ENCODE measurements around the gene TCF7L2. TPM values are rescaled to one million over a fixed set of nuclear protein-coding genes. Genes with fewer than 3 reads are reported as not detected.

Gene TCF7L2
- total RNA-seq, 2 experiments from 2014 or later: 0.45 to 1.4 TPM

DNA sequence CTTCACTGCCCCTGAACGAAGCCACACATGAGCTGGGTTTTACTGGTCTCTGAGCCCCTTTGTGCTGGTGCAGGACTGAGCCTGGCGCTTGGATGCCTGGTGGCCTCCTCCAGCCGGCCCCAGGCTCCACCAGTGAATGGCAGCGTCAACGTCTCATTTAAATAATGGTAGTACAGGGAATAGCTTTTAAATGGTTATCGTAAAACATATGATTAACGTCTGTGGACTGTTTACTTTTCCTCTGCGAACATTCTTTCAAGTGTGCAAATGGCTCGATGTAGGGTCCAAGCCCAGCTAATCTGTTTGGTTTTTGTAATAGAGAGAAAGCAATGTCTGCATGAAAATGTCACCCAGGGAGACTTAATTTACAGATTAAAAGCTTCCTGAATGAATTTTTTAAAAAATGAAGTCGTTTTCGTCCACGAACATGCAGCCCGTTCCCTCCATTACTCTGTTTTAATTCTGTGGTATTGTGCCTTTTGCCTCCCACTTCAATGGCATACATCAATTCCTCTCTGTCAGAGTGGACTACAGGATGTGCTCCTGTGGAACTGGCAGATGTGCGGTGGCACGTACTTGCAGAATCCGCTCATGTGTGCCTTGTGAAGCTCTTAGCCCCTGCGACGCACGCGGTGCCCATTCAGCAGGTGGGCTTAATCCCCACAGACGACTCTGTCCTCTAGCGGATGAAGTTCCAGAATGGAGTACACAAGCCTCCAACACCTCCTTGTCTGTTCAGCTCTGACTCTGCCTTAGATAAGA lies 192.7 kb downstream of the TCF7L2 start:
- no peaks in the 10 kb centered on the region for H3K9me3 Mint-ChIP-seq (ENCODE audit: low read depth)
- H3K4me1 Mint-ChIP-seq: no peaks in the 10 kb centered on the region
- CTCF ChIA-PET: interaction anchor here (0.6 kb wide), 1 partner anchor 13 kb away, joined by 3 read pairs; no protein-coding TSS in a partner anchor
- ATAC-seq (no peak), DNase-seq (no peak)
- no peak overlapping the region for H3K27ac Mint-ChIP-seq
- no peaks in the 10 kb centered on the region for H3K36me3 Mint-ChIP-seq
- peaks cover 4% of the 10 kb centered on the region for H3K27me3 Mint-ChIP-seq
- no peak overlapping the region for H3K4me3 Mint-ChIP-seq

DNA sequence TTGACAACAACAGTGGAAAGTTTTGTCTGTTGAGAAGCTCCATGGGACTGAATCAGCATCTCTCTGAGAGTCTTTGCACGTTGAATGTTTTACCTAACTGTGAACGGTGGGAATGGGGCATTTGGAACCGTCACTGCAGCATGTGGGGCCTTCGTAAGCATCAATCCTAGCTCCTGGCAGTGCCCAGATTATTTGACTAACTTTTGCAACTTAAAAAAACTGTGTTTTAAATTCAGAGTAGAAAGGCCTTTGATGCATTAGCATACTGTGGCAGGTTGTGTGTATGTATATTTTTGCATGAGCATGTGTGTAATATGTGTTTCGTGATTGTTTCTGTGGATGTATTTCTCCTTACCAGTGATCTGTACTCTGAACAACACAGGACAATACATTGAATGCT lies 194.5 kb downstream of the TCF7L2 start:
- H3K27me3 Mint-ChIP-seq: peaks cover 3% of the 10 kb centered on the region
- H3K36me3 Mint-ChIP-seq: no peaks in the 10 kb centered on the region
- no peak overlapping the region for H3K27ac Mint-ChIP-seq
- no peak for DNase-seq
- no peak for ATAC-seq
- no peaks in the 10 kb centered on the region for H3K4me1 Mint-ChIP-seq
- no peak overlapping the region for H3K4me3 Mint-ChIP-seq
- no peaks in the 10 kb centered on the region for H3K9me3 Mint-ChIP-seq (ENCODE audit: low read depth)
- CTCF ChIA-PET: no interaction called here

DNA sequence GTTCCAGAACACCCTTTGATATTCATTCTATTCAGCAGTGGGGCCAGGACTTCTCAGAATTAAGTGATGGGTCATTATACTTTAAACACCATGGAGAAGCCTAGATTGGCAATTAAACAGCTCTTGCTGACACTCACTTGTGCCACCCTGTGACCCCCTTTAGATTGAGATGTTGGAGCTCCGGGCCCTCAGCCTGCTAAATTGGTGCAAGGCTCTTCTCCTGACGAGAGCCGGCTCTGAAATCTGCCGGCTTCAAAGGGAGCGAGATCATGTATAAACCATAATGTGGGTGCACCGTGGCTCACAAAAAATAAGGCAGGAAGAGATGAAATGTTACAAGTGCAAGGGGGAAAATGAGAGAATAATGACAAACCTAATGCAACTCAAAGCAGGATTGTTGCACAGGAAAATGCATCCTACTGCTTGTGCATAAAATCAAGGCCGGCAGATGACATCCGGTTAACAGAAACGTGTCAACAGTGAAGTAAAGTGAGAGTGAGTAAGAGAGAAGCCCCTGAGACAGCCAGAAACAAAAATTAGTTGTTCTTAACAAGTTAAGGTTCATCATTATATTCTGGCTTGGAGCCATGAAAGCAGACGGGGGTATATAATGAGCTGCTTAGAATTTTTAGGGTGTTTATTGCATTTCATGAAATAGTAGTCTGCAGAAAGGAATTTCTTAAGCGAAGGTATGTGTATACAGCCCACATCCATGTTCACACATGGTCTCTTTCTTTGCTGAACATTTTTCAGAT lies 198.2 kb downstream of the TCF7L2 start:
- Mint-ChIP-seq H3K4me1 (no peaks in the 10 kb centered on the region), H3K36me3 (no peaks in the 10 kb centered on the region), H3K27me3 (no peaks in the 10 kb centered on the region), H3K9me3 (ENCODE audit: low read depth) (no peaks in the 10 kb centered on the region), H3K4me3 (no peak overlapping the region), H3K27ac (no peak overlapping the region)
- ATAC-seq (no peak), DNase-seq (no peak)
- CTCF ChIA-PET: no interaction called here

DNA sequence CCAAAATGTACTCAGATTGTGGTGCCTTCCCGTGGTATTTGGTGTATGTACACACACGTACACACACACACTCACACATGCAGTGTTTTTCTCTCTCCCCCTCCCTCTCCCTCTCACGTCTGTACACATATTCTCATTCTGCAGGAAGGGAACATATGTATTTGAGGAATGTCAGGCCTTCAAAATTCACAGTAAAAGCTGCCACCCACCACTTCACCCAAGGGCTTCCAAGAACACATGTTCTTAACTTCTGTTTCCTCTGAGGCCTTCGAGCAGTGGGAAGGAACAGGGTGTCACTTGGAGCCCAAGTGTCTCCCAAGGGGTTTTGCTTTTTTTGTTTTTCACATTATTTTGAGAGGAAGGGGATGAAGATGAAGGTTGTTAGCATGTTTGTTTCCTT lies 198.9 kb downstream of the TCF7L2 start:
- ATAC-seq: no peak
- no peak for DNase-seq
- Mint-ChIP-seq H3K27me3 (no peaks in the 10 kb centered on the region), H3K4me3 (no peak overlapping the region), H3K27ac (no peak overlapping the region), H3K9me3 (ENCODE audit: low read depth) (no peaks in the 10 kb centered on the region), H3K4me1 (no peaks in the 10 kb centered on the region), H3K36me3 (no peaks in the 10 kb centered on the region)
- CTCF ChIA-PET: no interaction called here

DNA sequence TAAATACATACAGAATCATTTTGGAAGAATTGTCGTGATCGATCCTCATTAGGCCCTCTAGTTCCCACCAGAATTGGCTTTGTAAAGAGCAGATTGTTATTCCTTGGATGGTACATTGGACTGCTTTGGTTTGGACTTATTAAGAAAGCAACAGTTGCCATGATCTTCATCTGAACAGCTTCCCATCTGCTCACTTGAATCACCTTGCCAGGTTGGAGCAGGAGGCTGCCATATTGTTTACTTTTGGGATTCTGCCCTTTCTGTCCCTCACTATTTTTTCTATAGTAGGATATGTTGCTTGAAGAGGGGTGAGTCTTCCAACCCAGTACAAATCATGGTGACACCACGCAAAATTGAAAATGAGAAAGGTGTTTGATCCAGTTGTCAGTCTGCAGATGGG lies 199.6 kb downstream of the TCF7L2 start:
- CTCF ChIA-PET: no interaction called here
- Mint-ChIP-seq H3K4me3 (no peak overlapping the region), H3K27ac (no peak overlapping the region), H3K36me3 (no peaks in the 10 kb centered on the region), H3K4me1 (no peaks in the 10 kb centered on the region), H3K9me3 (ENCODE audit: low read depth) (no peaks in the 10 kb centered on the region), H3K27me3 (no peaks in the 10 kb centered on the region)
- no peak for DNase-seq
- ATAC-seq: no peak

DNA sequence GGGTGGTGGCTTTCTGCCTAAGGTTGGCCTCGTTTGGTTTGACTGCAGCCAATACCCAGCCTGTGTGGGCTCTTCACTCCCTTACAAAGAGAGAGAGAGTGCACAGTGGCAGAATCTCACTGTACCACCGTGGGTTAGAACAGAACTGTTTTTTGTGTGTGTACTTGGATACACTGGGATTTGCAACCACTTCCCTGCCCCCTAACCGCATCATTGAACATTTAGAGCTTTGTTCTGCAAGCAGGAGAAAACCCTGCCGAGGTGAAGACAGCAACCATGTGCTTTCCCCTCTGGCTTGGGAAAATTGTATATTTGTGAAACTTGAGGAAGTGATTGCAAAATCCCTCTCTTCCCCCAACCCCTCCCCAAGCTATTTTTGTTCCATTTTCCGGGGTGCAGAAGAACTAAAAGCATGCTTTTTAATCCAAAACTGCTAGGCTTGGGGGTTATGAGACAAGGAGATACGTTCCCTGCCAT lies 201.2 kb downstream of the TCF7L2 start:
- Mint-ChIP-seq H3K27ac (no peak overlapping the region), H3K4me3 (no peak overlapping the region), H3K4me1 (no peaks in the 10 kb centered on the region), H3K9me3 (ENCODE audit: low read depth) (no peaks in the 10 kb centered on the region), H3K27me3 (no peaks in the 10 kb centered on the region), H3K36me3 (no peaks in the 10 kb centered on the region)
- DNase-seq (no peak), ATAC-seq (no peak)
- CTCF ChIA-PET: no interaction called here

DNA sequence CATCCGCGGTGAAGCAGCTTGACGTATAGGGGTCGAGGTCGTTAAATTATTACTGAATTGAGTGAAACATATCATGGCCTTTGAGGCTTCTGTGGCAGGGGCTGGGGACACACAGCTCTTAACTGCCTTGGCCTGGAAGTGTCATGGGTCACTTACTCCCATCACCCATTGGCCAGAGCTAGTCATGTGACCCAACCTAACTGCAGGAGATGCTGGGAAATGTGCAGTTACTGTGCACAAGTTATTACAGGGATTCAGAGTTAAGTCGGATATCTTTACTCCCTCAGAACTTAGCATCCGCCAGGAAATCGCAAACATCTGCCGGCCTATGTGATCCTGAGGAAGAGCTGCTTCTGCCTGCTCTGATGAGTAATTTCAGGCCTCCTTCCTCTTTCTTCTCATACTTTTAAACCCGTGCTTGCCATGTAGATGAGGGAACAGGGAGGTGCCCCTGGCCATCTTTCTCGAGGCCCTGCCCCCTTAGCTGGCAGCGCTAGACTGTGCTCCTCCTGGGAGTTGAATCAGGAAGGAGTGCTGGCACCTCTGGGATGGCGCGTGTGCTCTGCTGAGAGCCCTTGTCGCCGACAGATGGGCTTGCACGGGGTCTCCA lies 203.6 kb downstream of the TCF7L2 start:
- DNase-seq (no peak), ATAC-seq (no peak)
- Mint-ChIP-seq H3K9me3 (ENCODE audit: low read depth) (no peaks in the 10 kb centered on the region), H3K4me1 (no peaks in the 10 kb centered on the region), H3K27ac (no peak overlapping the region), H3K4me3 (no peak overlapping the region), H3K36me3 (no peaks in the 10 kb centered on the region), H3K27me3 (no peaks in the 10 kb centered on the region)
- CTCF ChIA-PET: no interaction called here

DNA sequence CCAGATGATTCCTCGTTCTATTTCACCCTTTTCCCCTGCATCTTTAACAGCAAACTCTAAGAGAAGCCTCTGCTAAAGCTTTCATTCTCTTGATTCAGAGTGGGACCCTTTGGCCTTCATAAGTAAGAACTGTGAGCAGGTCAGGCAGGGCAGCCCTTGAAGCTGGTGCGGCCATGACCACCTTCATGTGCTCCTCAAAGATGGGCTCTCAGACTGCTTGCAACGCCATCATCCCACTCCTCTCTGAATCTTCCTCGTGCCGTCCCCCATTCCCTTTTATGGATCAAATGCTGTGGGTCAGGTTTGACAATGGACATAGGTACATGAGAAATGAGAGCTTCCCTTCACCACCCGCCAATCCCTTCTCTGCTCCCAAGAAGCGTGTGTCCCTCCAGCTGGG lies 207.4 kb downstream of the TCF7L2 start:
- CTCF ChIA-PET: no interaction called here
- H3K27ac Mint-ChIP-seq: no peak overlapping the region
- H3K36me3 Mint-ChIP-seq: no peaks in the 10 kb centered on the region
- H3K4me1 Mint-ChIP-seq: no peaks in the 10 kb centered on the region
- DNase-seq (no peak), ATAC-seq (no peak)
- H3K27me3 Mint-ChIP-seq: no peaks in the 10 kb centered on the region
- no peaks in the 10 kb centered on the region for H3K9me3 Mint-ChIP-seq (ENCODE audit: low read depth)
- no peak overlapping the region for H3K4me3 Mint-ChIP-seq

DNA sequence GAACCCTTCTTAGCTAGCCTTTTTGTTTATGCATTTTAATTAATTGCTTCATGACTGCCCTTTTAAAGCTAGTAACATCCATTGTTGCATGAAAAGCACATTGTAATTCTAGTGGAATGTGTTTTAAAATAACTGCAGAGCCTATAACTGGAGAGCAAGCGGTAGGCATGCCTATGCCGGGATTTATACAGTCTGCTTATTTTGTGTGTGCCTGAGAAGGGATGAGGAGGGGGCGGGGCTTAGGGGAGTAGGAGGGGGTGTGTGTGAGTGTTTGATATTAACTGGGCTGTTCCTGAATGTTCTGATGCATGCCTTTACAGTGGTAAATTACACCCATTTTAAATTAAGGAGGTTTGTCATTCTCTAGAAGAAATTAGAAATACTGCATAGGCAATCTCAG lies 208.1 kb downstream of the TCF7L2 start:
- Mint-ChIP-seq H3K4me1 (no peaks in the 10 kb centered on the region), H3K27ac (no peak overlapping the region), H3K9me3 (ENCODE audit: low read depth) (no peaks in the 10 kb centered on the region), H3K27me3 (peaks cover under 1% of the 10 kb centered on the region), H3K36me3 (no peaks in the 10 kb centered on the region), H3K4me3 (no peak overlapping the region)
- no peak for ATAC-seq
- no peak for DNase-seq
- CTCF ChIA-PET: no interaction called here

DNA sequence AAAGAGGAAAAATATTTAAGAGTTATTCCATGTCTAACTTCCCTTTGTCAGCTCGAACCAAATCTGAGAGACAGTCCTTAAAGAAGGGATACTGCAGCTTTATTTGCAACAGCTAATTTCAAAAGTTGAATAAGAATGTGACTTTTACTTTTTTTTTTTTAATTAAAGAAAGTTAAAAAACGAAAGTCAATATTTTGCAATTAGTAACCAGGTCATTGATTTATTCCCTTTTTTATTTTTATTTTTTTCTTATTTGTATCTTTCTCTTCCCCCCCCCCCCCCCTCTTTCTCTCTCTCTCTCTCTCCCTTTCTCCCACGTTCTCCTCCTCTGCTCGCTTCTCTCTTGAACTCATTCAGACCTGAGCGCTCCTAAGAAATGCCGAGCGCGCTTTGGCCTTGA lies 209.5 kb downstream of the TCF7L2 start:
- H3K4me3 Mint-ChIP-seq: no peak overlapping the region
- CTCF ChIA-PET: no interaction called here
- H3K9me3 Mint-ChIP-seq (ENCODE audit: low read depth): no peaks in the 10 kb centered on the region
- no peaks in the 10 kb centered on the region for H3K4me1 Mint-ChIP-seq
- no peak overlapping the region for H3K27ac Mint-ChIP-seq
- no peak for ATAC-seq
- peaks cover 12% of the 10 kb centered on the region for H3K27me3 Mint-ChIP-seq
- DNase-seq: no peak
- no peaks in the 10 kb centered on the region for H3K36me3 Mint-ChIP-seq

DNA sequence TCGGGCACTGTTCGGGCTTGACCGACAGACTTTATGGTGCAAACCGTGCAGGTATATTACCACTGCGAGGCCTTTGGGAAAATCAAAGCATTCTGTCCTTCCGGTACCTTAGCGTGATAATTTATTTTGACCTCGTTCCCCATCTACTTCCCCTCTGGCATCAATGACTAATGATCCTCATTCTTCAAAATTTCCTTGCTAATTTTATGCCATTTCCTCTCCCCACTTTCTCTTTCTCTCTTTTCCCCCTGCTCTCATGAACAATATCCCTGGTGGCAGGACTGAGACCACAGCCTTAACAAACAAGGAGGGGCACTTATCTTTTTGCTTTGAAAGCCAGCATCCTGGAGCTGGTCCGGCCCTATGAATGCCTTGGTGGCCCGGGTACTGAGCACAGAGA lies 210.6 kb downstream of the TCF7L2 start:
- H3K36me3 Mint-ChIP-seq: no peaks in the 10 kb centered on the region
- H3K4me1 Mint-ChIP-seq: no peaks in the 10 kb centered on the region
- peaks cover 12% of the 10 kb centered on the region for H3K27me3 Mint-ChIP-seq
- no peak overlapping the region for H3K4me3 Mint-ChIP-seq
- no peaks in the 10 kb centered on the region for H3K9me3 Mint-ChIP-seq (ENCODE audit: low read depth)
- CTCF ChIA-PET: no interaction called here
- no peak for ATAC-seq
- H3K27ac Mint-ChIP-seq: no peak overlapping the region
- no peak for DNase-seq

DNA sequence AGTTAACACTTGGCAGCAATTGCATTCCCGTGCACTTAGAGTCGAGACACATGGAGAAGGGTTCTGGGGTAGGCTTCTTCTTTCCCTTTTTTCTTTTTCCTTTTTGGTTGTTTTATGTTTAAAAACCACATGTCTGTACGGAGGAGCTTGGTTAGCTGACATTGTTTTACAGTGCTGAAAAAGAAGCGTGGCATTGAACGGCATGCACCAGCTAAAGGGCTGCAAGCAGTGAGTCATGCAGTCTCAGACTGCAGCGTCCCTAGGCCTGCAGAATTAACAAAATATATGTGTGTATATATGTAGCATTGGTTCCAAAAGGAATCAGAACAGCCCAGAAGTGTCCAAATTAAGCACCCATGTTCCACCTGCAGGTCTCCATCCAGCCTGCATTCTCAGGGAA lies 211.0 kb downstream of the TCF7L2 start:
- no peak for ATAC-seq
- no peak overlapping the region for H3K27ac Mint-ChIP-seq
- H3K27me3 Mint-ChIP-seq: peaks cover 12% of the 10 kb centered on the region
- H3K36me3 Mint-ChIP-seq: no peaks in the 10 kb centered on the region
- DNase-seq: no peak
- H3K4me3 Mint-ChIP-seq: no peak overlapping the region
- CTCF ChIA-PET: no interaction called here
- H3K9me3 Mint-ChIP-seq (ENCODE audit: low read depth): no peaks in the 10 kb centered on the region
- no peaks in the 10 kb centered on the region for H3K4me1 Mint-ChIP-seq

DNA sequence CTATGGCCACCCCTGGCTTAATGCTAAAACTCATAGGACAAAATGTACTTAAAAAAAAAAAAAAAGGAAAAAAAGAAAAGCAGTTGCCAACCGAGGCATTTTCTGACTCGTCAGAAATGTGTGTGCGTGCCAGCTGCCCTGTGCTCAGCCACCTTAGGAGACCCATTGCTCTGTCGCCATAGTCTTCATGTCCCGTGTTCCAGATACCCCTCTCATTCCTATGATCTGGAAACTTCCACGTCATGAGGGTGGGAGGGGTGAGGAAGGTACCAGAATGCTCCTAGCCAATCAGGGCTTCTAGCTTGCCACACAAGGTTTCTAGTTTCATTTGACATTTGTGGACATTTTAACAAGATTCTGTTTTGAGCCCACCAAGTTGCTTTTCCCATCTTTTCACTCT lies 212.9 kb downstream of the TCF7L2 start:
- Mint-ChIP-seq H3K4me1 (no peaks in the 10 kb centered on the region), H3K27me3 (peaks cover 20% of the 10 kb centered on the region), H3K4me3 (no peak overlapping the region), H3K36me3 (no peaks in the 10 kb centered on the region), H3K9me3 (ENCODE audit: low read depth) (no peaks in the 10 kb centered on the region), H3K27ac (no peak overlapping the region)
- DNase-seq: no peak
- ATAC-seq: no peak
- CTCF ChIA-PET: no interaction called here

DNA sequence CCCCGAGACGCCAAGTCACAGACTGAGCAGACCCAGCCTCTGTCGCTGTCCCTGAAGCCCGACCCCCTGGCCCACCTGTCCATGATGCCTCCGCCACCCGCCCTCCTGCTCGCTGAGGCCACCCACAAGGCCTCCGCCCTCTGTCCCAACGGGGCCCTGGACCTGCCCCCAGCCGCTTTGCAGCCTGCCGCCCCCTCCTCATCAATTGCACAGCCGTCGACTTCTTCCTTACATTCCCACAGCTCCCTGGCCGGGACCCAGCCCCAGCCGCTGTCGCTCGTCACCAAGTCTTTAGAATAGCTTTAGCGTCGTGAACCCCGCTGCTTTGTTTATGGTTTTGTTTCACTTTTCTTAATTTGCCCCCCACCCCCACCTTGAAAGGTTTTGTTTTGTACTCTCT lies 215.6 kb downstream of the TCF7L2 start:
- DNase-seq (no peak), ATAC-seq (no peak)
- H3K9me3 Mint-ChIP-seq (ENCODE audit: low read depth): no peaks in the 10 kb centered on the region
- CTCF ChIA-PET: no interaction called here
- H3K27me3 Mint-ChIP-seq: peaks cover 43% of the 10 kb centered on the region
- no peak overlapping the region for H3K27ac Mint-ChIP-seq
- no peaks in the 10 kb centered on the region for H3K36me3 Mint-ChIP-seq
- H3K4me3 Mint-ChIP-seq: no peak overlapping the region
- H3K4me1 Mint-ChIP-seq: peaks cover 7% of the 10 kb centered on the region

All from activated CD8-positive, alpha-beta memory T cell treated with anti-CD3 and anti-CD28 coated beads, Interleukin-2, amount 10 ng/mL, durations not matched to agents 7 days and 5 days (primary cell).